Measurements from ENCODE around the gene RSAD1.

GRCh38 chr17:50495217-50495823 is 16.7 kb downstream of the RSAD1 start:
- TF ChIP-seq POLR2AphosphoS5 (IDR thresholded peaks at IDR 0.05; ENCODE audit: borderline replicate concordance, low read depth, low read length) (no peak), EZH2 (IDR thresholded peaks at IDR 0.05) (no peak)

All from SK-N-MC (cell line).